SK-N-SH (cell line): ENCODE results near the gene KIZ. TPM values are rescaled to one million over a fixed set of nuclear protein-coding genes. Genes with fewer than 3 reads are reported as not detected.

Source experiments
- CTCF ChIA-PET: fragments of 300-600, 350-600 bp; formaldehyde crosslinking; extraction: SDS; loops from one replicate; lab custom pipeline; 2021; lab: Yijun Ruan, JAX
- POLR2A ChIA-PET: fragments of 350-600 bp; sonication (Branson Sonifier 250); formaldehyde crosslinking; extraction: SDS; loops from one replicate; lab custom pipeline; 2020; ENCODE audit warnings: antibody characterized with exemption, inconsistent platforms; lab: Yijun Ruan, JAX
- DNase-seq: peaks from one replicate; pipeline ENCODE4 v3.0.0; 2012
- H2AFZ ChIP-seq: fragments of 200-600 bp; sonication (generic); 2 replicates; pipeline ENCODE4 v1.8.1; 2016; ENCODE audit warnings: antibody characterized with exemption, mild to moderate bottlenecking, low read depth
- H3F3A ChIP-seq: fragments of 200-600 bp; sonication (generic); replicated peaks from 2 replicates; pipeline ENCODE3; 2016; ENCODE audit warnings: antibody characterized with exemption, mild to moderate bottlenecking; ENCODE audit not compliant: insufficient read depth
- H3K27ac ChIP-seq, 2 experiments: fragments of 200-500 bp in 1 of 2; fragments of 200-600 bp in 1 of 2; sonication (Bioruptor generic) in 1 of 2; sonication (generic), shearing (Covaris generic) in 1 of 2; 2 replicates each; pipeline versions ENCODE4 v1.5.1 to v1.6.1; 2014 to 2016; ENCODE audit warnings: low read depth in 2 of 2, inconsistent platforms in 1 of 2, low read length in 1 of 2, mild to moderate bottlenecking in 1 of 2, mixed read lengths in 1 of 2
- H3K27me3 ChIP-seq: fragments of 200-600 bp; sonication (generic), shearing (Covaris generic); 2 replicates; pipeline ENCODE4 v1.6.1; 2016; ENCODE audit warnings: mixed run types; ENCODE audit not compliant: insufficient read depth
- H3K36me3 ChIP-seq, 2 experiments: fragments of 200-500 bp in 1 of 2; fragments of 200-600 bp in 1 of 2; sonication (Bioruptor generic) in 1 of 2; sonication (generic) in 1 of 2; replicated peaks in 1 of 2; 2 replicates each; pipeline versions ENCODE3 to v1.5.1; 2014 to 2016; ENCODE audit warnings: low read length in 1 of 2, mild to moderate bottlenecking in 1 of 2; ENCODE audit not compliant: insufficient read depth in 2 of 2, control insufficient read depth in 1 of 2
- H3K4me1 ChIP-seq, 2 experiments: fragments of 200-500 bp in 1 of 2; fragments of 200-600 bp in 1 of 2; sonication (Bioruptor generic) in 1 of 2; sonication (generic), shearing (Covaris generic) in 1 of 2; 2 replicates each; pipeline versions ENCODE4 v1.5.1 to v1.6.1; 2014 to 2016; ENCODE audit warnings: low read depth in 1 of 2, low read length in 1 of 2, mixed run types in 1 of 2; ENCODE audit not compliant: insufficient read depth in 2 of 2, control insufficient read depth in 1 of 2
- H3K4me2 ChIP-seq: fragments of 200-600 bp; sonication (generic), shearing (Covaris generic); 2 replicates; pipeline ENCODE4 v1.6.1; 2017; ENCODE audit warnings: mixed run types
- H3K4me3 ChIP-seq, 2 experiments: fragments of 200-500 bp in 1 of 2; fragments of 200-600 bp in 1 of 2; sonication (Bioruptor generic) in 1 of 2; sonication (generic), shearing (Covaris generic) in 1 of 2; 2 replicates each; pipeline versions ENCODE4 v1.5.1 to v1.8.1; 2014 to 2016; ENCODE audit warnings: low read depth in 2 of 2, inconsistent platforms in 1 of 2, low read length in 1 of 2, mild to moderate bottlenecking in 1 of 2, mixed read lengths in 1 of 2, moderate library complexity in 1 of 2
- H3K79me2 ChIP-seq: fragments of 200-600 bp; sonication (generic); 2 replicates; pipeline ENCODE4 v1.8.1; 2017; ENCODE audit warnings: mild to moderate bottlenecking; ENCODE audit not compliant: insufficient read depth
- H3K9ac ChIP-seq: fragments of 200-600 bp; sonication (generic); 2 replicates; pipeline ENCODE4 v1.6.1; 2017; ENCODE audit warnings: mixed run types
- H3K9me2 ChIP-seq: fragments of 200-600 bp; sonication (generic); 2 replicates; pipeline ENCODE4 v1.6.1; 2017; ENCODE audit warnings: mixed run types
- H3K9me3 ChIP-seq: fragments of 200-600 bp; sonication (generic); 2 replicates; pipeline ENCODE4 v1.6.1; 2017; ENCODE audit warnings: mixed run types, mild to moderate bottlenecking, moderate library complexity
- H4K20me1 ChIP-seq: fragments of 200-600 bp; sonication (generic); 2 replicates; pipeline ENCODE4 v1.6.1; 2017; ENCODE audit warnings: mild to moderate bottlenecking, mixed run types; ENCODE audit not compliant: insufficient read depth
- CTCF ChIP-seq: fragments of 200-600 bp; sonication (generic); IDR thresholded peaks from 2 replicates; pipeline ENCODE4 v1.6.1; 2017; ENCODE audit warnings: antibody characterized with exemption, mild to moderate bottlenecking, moderate library complexity
- ELF1 ChIP-seq: IDR thresholded peaks from 2 replicates; pipeline ENCODE4 v1.4.0; 2012
- GATA2 ChIP-seq: sonication (generic); formaldehyde crosslinking; IDR thresholded peaks from 2 replicates; pipeline ENCODE4 v1.5.0; 2020; ENCODE audit warnings: mild to moderate bottlenecking, missing genetic modification reagents
- NFIC ChIP-seq: IDR thresholded peaks from 2 replicates; pipeline ENCODE4 v1.4.0; 2012; ENCODE audit warnings: borderline replicate concordance
- RAD21 ChIP-seq: IDR thresholded peaks from 2 replicates; pipeline ENCODE4 v1.6.1; 2012; ENCODE audit warnings: mild to moderate bottlenecking, low read length
- RXRA ChIP-seq: IDR thresholded peaks from 2 replicates; pipeline ENCODE4 v1.4.0; 2012; ENCODE audit warnings: low read depth, mild to moderate bottlenecking, borderline replicate concordance
- SIN3A ChIP-seq: IDR thresholded peaks from 2 replicates; pipeline ENCODE4 v1.6.1; 2012; ENCODE audit warnings: low read depth, mild to moderate bottlenecking, low read length, moderate library complexity, borderline replicate concordance
- TAF1 ChIP-seq: IDR thresholded peaks from 2 replicates; pipeline ENCODE4 v1.6.1; 2012; ENCODE audit warnings: low read depth, mild to moderate bottlenecking, low read length, moderate library complexity, borderline replicate concordance
- TEAD4 ChIP-seq: IDR thresholded peaks from 2 replicates; pipeline ENCODE4 v1.4.0; 2012; ENCODE audit warnings: mild to moderate bottlenecking, borderline replicate concordance; ENCODE audit not compliant: insufficient read depth
- ZBTB33 ChIP-seq: IDR thresholded peaks from 2 replicates; pipeline ENCODE4 v1.4.0; 2012; ENCODE audit warnings: low read depth, borderline replicate concordance
- WGBS: methylation state at CpG from one replicate; pipeline ENCODE4 v1.1.6; 2017; ENCODE audit warnings: low lambda C conversion rate; 5-methylcytosine and 5-hydroxymethylcytosine counted together
- polyA plus RNA-seq, 3 experiments: library from polyadenylated mRNA; depleted of rRNA; stranded (reverse); fragments of >200 nt; gene quantifications; 2 replicates each; pipeline ENCODE4 v1.2.3, GENCODE V29; 2012

Gene KIZ
- polyA plus RNA-seq, 1 of the 3 experiments (the other 2 are of a cell fraction): 3.9 TPM

GRCh38 chr20:21129861-21130260 is 4.0 kb downstream of the KIZ start:
- Histone ChIP-seq H3F3A (peaks cover 3% of the 10 kb centered on the region), H3K9me2 (no peaks in the 10 kb centered on the region), H3K79me2 (peaks cover 6% of the 10 kb centered on the region; the same call in 1 of the 2 replicates), H3K27ac (no peak overlapping the region), H3K4me3 (no peak overlapping the region), H3K27me3 (no peaks in the 10 kb centered on the region), H3K36me3 (no peaks in the 10 kb centered on the region), H3K4me2 (no peak overlapping the region), H3K4me1 (peaks cover 0 to 6% of the 10 kb centered on the region in 2 experiments; a peak in 2 of 4 replicates), H4K20me1 (no peaks in the 10 kb centered on the region), H3K9ac (no peak overlapping the region), H3K9me3 (no peaks in the 10 kb centered on the region), H2AFZ (no peak overlapping the region)
- no peak for DNase-seq
- ChIA-PET POLR2A (no interaction called here), CTCF (interaction anchor here (0.7 to 1.3 kb wide), 2 partner anchors 16 to 52 kb away, joined by 3 read pairs; no protein-coding TSS in a partner anchor)
- TF ChIP-seq ELF1 (no peak), SIN3A (no peak), RAD21 (no peak), GATA2 (CRISPR knock-in tag) (no peak), NFIC (no peak)
- 88% methylated on average over 5 of the region's 5 CpGs for WGBS

GRCh38 chr20:21133404-21133803 is 7.5 kb downstream of the KIZ start:
- no peak overlapping the region for H3K9ac ChIP-seq
- TF ChIP-seq ELF1 (no peak), RXRA (no peak), TAF1 (no peak), CTCF (no peak), GATA2 (CRISPR knock-in tag) (no peak), ZBTB33 (no peak), TEAD4 (no peak)
- no peaks in the 10 kb centered on the region for H3F3A ChIP-seq
- ChIA-PET CTCF (no interaction called here), POLR2A (no interaction called here)
- no peaks in the 10 kb centered on the region for H4K20me1 ChIP-seq
- no peaks in the 10 kb centered on the region for H3K9me2 ChIP-seq
- no peaks in the 10 kb centered on the region for H3K79me2 ChIP-seq
- 68% methylated on average over 3 of the region's 4 CpGs for WGBS
- no peaks in the 10 kb centered on the region for H3K9me3 ChIP-seq
- no peaks in the 10 kb centered on the region; a peak in 2 of 4 replicates for H3K4me1 ChIP-seq
- no peaks in the 10 kb centered on the region for H3K36me3 ChIP-seq
- H3K4me2 ChIP-seq: no peak overlapping the region
- H3K27me3 ChIP-seq: no peaks in the 10 kb centered on the region
- no peak overlapping the region for H3K4me3 ChIP-seq
- DNase-seq: no peak
- H2AFZ ChIP-seq: no peak overlapping the region
- no peak overlapping the region for H3K27ac ChIP-seq
